ENCODE measurements around the gene SPINT2.
A peak's percentile ranks its signal among the peaks of the same experiment; 100 is the strongest.
"Not testable (repeated sequence)": the region's sequence is repeated elsewhere in the genome, so short reads cannot be mapped to it uniquely, and the experiment has no call there.

The SPINT2 gene

DNA sequence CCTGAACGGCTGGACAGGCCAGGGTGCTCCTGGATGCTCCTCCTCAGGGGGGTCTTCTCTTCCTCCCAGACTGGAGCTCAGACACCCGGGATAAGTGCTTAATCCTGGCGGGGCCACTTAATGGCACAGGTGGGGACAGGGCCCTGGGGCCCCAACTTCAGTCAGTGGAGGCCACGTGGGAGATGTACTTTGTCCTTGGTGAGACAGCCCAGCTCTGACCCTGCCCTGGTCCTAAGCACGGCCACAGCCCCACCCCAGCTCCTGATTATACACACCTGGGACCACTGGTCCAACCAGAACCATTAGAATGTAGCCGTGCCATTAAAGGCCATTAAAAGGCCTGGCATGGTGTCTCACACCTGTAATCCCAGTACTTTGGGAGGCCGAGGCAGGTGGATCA is 16.0 kb upstream of the SPINT2 start:
- in situ Hi-C loops (cut with HindIII; ENCODE audit: low pct_unique_long_range_greater_than_20kb, low sequenced_read_pairs), result no loop called here
- no peak for DNase-seq (ENCODE audit: low read depth in 1 of 2, low spot score in 1 of 2)
- TF ChIP-seq JUND (IDR thresholded peaks at IDR 0.05; ENCODE audit: low read depth), result no peak

DNA sequence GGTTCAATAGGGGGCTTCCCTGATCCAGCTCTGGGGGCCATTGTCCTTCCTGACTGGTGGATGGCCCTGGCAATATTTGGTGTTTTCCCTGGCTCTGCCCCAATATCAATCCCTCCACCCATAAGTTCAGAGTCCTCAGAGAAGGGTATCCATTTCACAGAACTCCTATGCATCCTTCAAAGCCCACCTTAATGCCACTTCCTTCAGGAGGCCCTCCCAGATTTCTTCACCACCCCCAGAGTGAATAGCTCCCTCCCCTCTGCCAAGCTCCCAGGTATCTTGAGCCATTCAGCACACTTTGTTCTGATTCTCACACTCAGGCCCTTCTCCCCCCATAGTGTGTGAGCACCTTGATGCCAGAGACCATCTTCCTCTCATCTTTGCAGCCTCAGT is 13.9 kb upstream of the SPINT2 start:
- in situ Hi-C loops (cut with HindIII; ENCODE audit: low pct_unique_long_range_greater_than_20kb, low sequenced_read_pairs), result no loop called here
- TF ChIP-seq JUND (IDR thresholded peaks at IDR 0.05; ENCODE audit: low read depth), result no peak
- DNase-seq (ENCODE audit: low read depth in 1 of 2, low spot score in 1 of 2), result no peak

DNA sequence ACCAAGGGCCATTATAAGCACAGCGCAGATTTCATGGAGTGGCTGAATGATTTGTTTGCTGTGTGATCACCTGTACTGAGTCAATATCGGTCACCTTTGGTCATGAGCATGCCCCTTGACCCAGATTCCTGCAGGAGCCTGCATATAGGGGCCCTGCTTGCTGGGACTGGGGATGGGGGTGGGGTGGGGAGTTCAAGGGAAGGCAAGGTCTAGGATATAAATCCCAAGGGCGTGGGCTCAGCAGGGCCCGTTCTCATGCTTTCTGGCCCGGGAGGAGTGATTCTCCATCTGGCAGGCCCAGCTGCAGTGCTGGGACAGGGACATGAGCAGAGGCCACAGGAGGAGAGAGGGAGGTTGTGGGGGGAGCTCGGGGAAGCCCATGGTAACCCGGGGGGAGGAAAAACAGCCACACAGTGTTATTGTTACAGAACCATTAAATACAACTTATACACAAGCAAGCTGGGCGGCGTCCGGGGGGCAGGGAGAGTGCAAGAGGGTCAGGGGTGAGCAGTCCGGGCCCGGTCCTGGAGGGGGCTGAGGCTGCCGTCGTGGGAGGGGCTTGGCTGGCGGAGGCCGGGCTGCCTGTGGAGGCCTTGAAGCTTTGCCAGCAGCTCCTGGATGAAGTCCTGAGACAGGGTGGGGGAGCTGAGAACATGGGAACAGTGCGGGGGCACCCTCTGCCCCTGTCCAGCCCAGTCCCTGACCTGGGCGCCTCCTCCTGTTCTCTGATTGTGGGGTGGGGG is 13.4 kb upstream of the SPINT2 start:
- in situ Hi-C loops (cut with HindIII; ENCODE audit: low pct_unique_long_range_greater_than_20kb, low sequenced_read_pairs), result no loop called here
- TF ChIP-seq JUND (IDR thresholded peaks at IDR 0.05; ENCODE audit: low read depth), result no peak
- no peak for DNase-seq (ENCODE audit: low read depth in 1 of 2, low spot score in 1 of 2)

DNA sequence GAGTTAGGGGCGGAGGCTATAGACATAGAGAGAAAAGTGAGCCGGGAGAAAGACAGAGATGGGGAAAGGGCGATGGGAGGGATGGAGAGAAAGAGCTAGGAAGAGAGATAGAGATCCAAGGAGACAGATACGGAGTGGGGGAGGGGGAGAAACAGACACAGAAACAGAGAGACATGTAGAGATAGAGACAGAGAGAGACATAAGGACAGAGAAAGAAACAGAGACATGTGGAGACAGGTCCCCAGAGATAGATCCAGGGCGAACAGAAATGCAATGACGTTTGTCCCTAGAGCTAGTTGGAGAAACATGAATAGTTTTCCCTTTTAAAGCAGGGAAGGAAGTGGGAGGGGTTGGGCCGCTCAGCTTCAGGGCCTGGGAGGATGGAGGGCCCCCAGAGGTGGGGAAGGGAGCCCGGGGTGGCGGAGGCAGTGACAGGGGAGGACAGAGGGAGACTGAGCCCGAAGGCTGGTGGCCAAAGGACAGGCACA is 12.8 kb upstream of the SPINT2 start:
- in situ Hi-C loops (cut with HindIII; ENCODE audit: low pct_unique_long_range_greater_than_20kb, low sequenced_read_pairs), result no loop called here
- no peak for TF ChIP-seq JUND (IDR thresholded peaks at IDR 0.05; ENCODE audit: low read depth)
- no peak for DNase-seq (ENCODE audit: low read depth in 1 of 2, low spot score in 1 of 2)

DNA sequence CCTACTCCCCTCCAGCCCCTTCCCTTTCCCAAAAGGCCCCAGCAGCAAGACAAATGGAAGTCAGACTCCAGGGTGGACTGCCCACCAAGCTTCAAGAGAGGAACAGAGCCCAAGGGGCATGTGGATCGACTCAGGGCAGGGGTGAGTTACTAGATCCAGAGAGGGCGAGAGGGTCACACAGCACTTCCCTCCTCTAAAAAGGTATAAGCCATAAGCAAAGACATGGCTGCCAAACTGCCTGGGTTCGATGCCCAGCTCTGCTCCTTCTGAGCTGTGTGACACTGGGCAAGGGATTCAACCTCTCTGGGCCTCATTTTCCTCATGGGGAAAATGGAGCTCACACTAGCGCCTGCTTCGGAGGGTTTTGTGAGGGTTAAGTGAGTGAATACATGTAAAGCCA is 12.0 kb upstream of the SPINT2 start:
- in situ Hi-C loops (cut with HindIII; ENCODE audit: low pct_unique_long_range_greater_than_20kb, low sequenced_read_pairs), result no loop called here
- no peak for TF ChIP-seq JUND (IDR thresholded peaks at IDR 0.05; ENCODE audit: low read depth)
- no peak for DNase-seq (ENCODE audit: low read depth in 1 of 2, low spot score in 1 of 2)

DNA sequence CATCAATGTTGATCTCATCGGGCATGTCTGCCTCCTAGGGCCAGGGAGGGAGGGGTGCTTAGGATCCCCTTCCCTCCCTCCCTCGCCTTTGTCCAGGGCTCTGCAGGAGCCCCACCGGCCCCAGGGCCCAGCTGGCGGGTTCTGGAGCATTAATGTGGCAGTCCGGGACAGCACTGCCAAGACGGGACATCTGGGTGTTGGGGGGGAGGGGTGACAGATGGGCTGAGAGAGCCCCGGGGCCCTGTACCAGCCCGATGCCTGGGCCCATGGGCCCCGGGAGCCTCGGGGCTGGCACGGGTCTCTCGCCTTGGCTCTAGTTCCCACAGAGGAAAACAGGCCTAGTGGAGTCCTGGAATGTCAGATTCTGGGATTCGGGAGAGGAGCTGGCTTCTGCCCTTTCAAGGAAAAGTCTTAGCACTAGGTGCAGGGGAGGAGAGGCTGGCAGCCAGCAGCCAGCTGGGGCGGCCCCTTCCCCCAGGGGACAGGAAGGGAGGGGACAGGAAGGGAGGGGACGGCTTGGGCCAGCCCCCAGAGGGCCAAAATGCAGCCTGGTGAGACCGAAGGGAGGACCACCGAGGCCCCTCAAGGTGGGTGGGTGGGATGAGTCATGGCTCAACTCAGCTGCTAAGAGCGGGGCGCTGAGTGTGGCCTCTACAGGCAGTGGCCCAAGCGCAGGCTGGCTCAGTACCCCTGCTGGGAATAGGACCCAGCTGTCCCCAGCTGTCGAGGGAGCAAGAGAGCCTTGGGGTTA is 11.3 kb upstream of the SPINT2 start:
- no peak for TF ChIP-seq JUND (IDR thresholded peaks at IDR 0.05; ENCODE audit: low read depth)
- in situ Hi-C loops (cut with HindIII; ENCODE audit: low pct_unique_long_range_greater_than_20kb, low sequenced_read_pairs), result no loop called here
- DNase-seq (ENCODE audit: low read depth in 1 of 2, low spot score in 1 of 2), result no peak

DNA sequence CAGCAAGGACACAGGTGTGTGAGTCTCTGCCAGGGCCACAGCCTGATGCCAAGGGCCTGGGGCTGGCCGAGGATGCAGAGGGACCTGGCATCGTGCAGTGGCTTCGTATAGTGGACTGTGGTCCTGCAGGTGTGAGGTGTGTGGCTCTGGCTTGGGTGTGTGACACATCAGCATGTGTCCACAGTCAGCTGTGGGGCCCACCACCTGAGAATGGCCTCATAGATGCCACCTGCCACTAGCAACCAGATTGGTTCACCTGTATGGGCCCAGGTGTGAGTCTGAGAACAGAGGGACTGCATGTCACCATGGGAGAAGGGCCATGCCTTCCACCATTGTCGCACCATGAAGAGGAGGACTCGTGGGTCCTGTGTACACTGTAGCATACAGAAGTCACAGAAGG is 10.6 kb upstream of the SPINT2 start:
- in situ Hi-C loops (cut with HindIII; ENCODE audit: low pct_unique_long_range_greater_than_20kb, low sequenced_read_pairs), result no loop called here
- TF ChIP-seq JUND (IDR thresholded peaks at IDR 0.05; ENCODE audit: low read depth), result no peak
- no peak for DNase-seq (ENCODE audit: low read depth in 1 of 2, low spot score in 1 of 2)

DNA sequence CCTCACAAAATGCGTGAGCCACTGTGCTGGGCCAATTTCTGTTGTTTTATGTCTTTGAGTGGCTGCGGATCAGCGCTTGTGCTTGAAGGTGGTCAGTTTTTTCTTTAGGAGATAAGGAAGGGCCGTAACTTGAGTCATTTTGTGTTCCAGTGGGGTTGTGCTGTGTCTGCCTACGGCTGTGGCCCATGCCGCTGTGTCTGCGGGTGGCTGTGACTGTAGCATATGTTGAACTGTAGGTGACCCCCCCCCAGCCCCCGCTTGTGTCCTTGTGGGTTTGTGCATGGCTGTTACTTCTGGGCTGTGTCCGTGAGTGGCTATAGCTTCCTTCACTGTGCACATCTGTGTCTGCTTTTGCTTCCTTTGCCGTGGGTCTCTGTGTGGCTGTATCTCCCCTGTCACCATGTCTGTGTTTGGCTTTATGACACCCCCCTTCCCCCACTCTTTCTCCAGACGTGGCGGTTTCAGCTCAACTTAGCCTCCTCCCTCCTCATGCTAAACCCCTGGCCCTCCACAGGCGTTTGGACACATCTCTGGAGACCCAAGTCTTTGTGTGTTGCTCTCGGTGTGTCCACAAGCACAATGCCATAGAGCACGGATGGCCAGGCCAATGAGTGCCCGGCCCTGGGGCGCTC is 8.9 kb upstream of the SPINT2 start:
- no peak for TF ChIP-seq JUND (IDR thresholded peaks at IDR 0.05; ENCODE audit: low read depth)
- DNase-seq (ENCODE audit: low read depth in 1 of 2, low spot score in 1 of 2), result no peak
- in situ Hi-C loops (cut with HindIII; ENCODE audit: low pct_unique_long_range_greater_than_20kb, low sequenced_read_pairs), result no loop called here

DNA sequence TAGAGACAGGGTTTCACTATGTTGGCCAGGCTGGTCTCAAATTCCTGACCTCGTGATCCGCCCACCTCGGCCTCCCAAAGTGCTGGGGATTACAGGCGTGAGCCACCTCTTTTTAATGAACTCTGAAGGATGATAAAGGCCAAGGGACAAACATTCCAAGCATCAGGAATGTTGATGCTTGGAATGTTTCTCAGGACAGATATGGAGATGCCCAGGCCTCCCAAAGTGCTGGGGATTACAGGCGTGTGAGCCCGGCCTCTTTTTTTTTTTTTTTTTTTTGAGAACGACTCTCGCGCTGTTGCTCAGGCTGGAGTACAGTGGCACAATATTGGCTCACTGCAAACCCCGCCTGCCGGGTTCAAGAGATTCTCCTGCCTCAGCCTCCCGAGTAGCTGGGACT is 2.4 kb upstream of the SPINT2 start:
- in situ Hi-C loops (cut with HindIII; ENCODE audit: low pct_unique_long_range_greater_than_20kb, low sequenced_read_pairs); DNase-seq (ENCODE audit: low read depth in 1 of 2, low spot score in 1 of 2): not testable (repeated sequence)

DNA sequence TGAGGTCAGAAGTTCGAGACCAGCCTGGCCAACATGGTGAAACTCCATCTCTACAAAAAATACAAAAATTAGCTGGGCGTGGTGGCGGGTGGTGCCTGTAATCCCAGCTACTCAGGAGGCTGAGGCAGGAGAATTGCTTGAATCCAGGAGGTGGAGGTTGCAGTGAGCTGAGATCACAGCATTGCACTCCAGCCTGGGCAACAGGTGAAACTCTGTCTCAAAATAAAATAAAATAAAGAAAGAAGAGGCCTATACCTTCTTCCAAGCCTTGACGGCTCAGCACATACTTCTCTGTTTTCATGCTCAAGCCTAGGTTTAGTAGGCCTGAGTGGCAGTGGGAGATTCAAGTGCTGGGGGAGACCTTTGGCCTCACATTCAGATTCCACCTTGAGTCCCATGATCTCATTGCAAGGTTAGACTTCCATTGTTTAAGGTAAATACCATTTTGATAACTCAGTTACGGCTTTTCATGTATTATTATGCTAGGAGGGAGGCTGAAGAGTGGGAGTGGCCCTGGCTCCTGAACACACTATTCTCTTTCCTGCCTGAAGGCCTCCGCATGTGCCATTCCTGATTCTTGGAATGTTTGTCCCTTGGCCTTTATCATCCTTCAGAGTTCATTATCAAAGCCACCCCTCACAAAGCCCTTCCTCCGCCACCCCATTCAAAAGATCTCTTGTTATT is 1.6 kb upstream of the SPINT2 start:
- in situ Hi-C loops (cut with HindIII; ENCODE audit: low pct_unique_long_range_greater_than_20kb, low sequenced_read_pairs), result no loop called here
- TF ChIP-seq JUND (IDR thresholded peaks at IDR 0.05; ENCODE audit: low read depth), result no peak
- no peak for DNase-seq (ENCODE audit: low read depth in 1 of 2, low spot score in 1 of 2)

DNA sequence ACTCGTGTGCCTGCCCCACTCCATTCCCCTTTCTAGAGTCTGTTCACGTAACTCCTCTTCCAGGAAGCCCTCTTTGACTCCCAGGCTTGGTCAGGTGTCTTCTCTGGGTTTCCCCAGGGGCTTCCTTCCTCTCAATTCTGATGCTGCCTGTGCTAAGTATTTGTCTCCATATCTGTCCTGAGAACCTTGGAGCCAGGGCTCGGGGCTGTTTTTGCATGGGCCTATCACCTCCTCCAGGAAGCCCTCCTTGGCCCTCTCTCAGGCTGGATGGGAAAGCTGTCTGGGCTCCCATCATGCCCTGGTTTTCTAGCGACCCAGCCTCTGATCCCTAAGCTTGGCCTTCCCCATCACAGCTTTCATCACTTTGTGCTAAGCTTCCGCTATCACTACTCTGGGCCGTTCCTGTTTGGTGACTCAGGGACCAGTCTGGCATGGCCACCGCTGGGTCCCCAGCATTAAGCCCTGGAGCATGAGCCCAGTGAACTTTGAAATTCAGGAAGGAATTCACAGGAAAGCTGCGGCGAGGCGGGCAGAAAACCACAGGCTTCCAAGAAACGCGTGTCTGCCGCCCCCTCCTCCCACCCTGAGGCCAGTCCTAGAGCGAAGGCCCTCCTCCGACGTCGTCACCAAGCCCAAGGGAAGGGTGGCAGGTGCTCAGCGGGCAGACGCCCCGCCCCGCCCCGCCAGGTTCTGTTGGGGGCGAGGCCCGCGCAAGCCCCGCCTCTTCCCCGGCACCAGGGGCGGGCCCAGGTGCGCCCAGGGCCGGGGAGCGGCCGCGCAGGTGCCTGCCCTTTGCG is 486 bp upstream of the SPINT2 start:
- in situ Hi-C loops (cut with HindIII; ENCODE audit: low pct_unique_long_range_greater_than_20kb, low sequenced_read_pairs), result no loop called here
- no peak for TF ChIP-seq JUND (IDR thresholded peaks at IDR 0.05; ENCODE audit: low read depth)
- DNase-seq (ENCODE audit: low read depth in 1 of 2, low spot score in 1 of 2), result peak; percentile 80 to 96
